K562 (cell line): ENCODE measurements around the gene R3HDM2. TPM values are rescaled to one million over a fixed set of nuclear protein-coding genes. Genes with fewer than 3 reads are reported as not detected.
A peak's percentile ranks its signal among the peaks of the same experiment; 100 is the strongest.

Source experiments
- ARHGAP35 ChIP-seq: fragments of 450-650 bp; IDR thresholded peaks from 2 replicates; pipeline ENCODE4 v1.6.1; 2018; ENCODE audit not compliant: partially characterized antibody
- ARID3B ChIP-seq: fragments of 250-450 bp; sonication (Bioruptor Pico); IDR thresholded peaks from 2 replicates; pipeline ENCODE4 v1.4.0; 2020; ENCODE audit warnings: borderline replicate concordance
- CREB1 ChIP-seq, 2 experiments: sonication (generic) in 1 of 2; formaldehyde crosslinking in 1 of 2; IDR thresholded peaks; 2 replicates each; pipeline versions ENCODE4 v1.6.1 to v1.8.0; 2012 to 2022; ENCODE audit warnings: inconsistent platforms in 1 of 2, mild to moderate bottlenecking in 1 of 2, missing genetic modification reagents in 1 of 2, moderate library complexity in 1 of 2
- CTCFL ChIP-seq: IDR thresholded peaks from 2 replicates; pipeline ENCODE4 v1.6.1; 2011; ENCODE audit warnings: borderline replicate concordance, low read depth, mild to moderate bottlenecking, moderate library complexity, low read length; ENCODE audit not compliant: insufficient read depth, poor library complexity, severe bottlenecking
- ESRRB ChIP-seq: fragments of 250-450 bp; sonication (Bioruptor Pico); IDR thresholded peaks from 2 replicates; pipeline ENCODE4 v1.5.0; 2020; ENCODE audit warnings: mild to moderate bottlenecking, moderate library complexity, borderline replicate concordance
- EZH2 ChIP-seq: IDR thresholded peaks from 2 replicates; pipeline ENCODE4 v1.6.1; 2012; ENCODE audit warnings: low read depth, mild to moderate bottlenecking, inconsistent platforms, low read length, borderline replicate concordance
- GTF3C2 ChIP-seq: IDR thresholded peaks from 3 replicates; pipeline ENCODE4 v1.6.1; 2011; ENCODE audit warnings: borderline replicate concordance, mild to moderate bottlenecking, moderate library complexity; ENCODE audit not compliant: insufficient read length; ENCODE audit errors: extremely low read depth
- HCFC1 ChIP-seq: IDR thresholded peaks from 2 replicates; pipeline ENCODE4 v1.6.1; 2012; ENCODE audit warnings: low read depth, low read length, improper control_type of control experiment
- HNRNPH1 ChIP-seq: fragments of 200-400 bp; formaldehyde crosslinking; optimal IDR thresholded peaks from 2 replicates; pipeline ENCODE3; 2017; ENCODE audit warnings: low read depth, mild to moderate bottlenecking, low read length, moderate library complexity
- HNRNPUL1 ChIP-seq: fragments of 200-400 bp; formaldehyde crosslinking; IDR thresholded peaks from 2 replicates; pipeline ENCODE4 v1.6.1; 2017; ENCODE audit warnings: low read length
- ILF3 ChIP-seq: fragments of 450-650 bp; IDR thresholded peaks from 2 replicates; pipeline ENCODE4 v1.6.1; 2018; ENCODE audit warnings: antibody characterized with exemption, mild to moderate bottlenecking, moderate library complexity, borderline replicate concordance
- MCM5 ChIP-seq: fragments of 450-650 bp; IDR thresholded peaks from 2 replicates; pipeline ENCODE4 v1.6.1; 2016; ENCODE audit warnings: low read depth
- POLR2A ChIP-seq: fragments of 450-650 bp; conservative IDR thresholded peaks from 2 replicates; pipeline ENCODE4 v1.6.1; 2016
- POLR3G ChIP-seq: IDR thresholded peaks from 2 replicates; pipeline ENCODE4 v1.6.1; 2011; ENCODE audit not compliant: insufficient read length, insufficient replicate concordance; ENCODE audit errors: extremely low read depth
- TBP ChIP-seq: optimal IDR thresholded peaks from 2 replicates; pipeline ENCODE3; 2011; ENCODE audit warnings: low read depth, low read length, improper control_type of control experiment
- TSHZ1 ChIP-seq: fragments of 250-450 bp; sonication (Bioruptor Pico); IDR thresholded peaks from 2 replicates; pipeline ENCODE4 v1.4.0; 2020; ENCODE audit warnings: mild to moderate bottlenecking, moderate library complexity
- ZNF253 ChIP-seq: fragments of 250-450 bp; sonication (Bioruptor Pico); conservative IDR thresholded peaks from 2 replicates; pipeline ENCODE4 v1.6.1; 2021; ENCODE audit warnings: mild to moderate bottlenecking
- polyA plus RNA-seq, 8 experiments: library from polyadenylated mRNA; depleted of rRNA in 4 of 8; stranded (reverse) in 5 of 8; unstranded in 3 of 8; fragments of >200 nt; fragmentation: Nextera tagmentation in 2 of 8; fragmentation: Illumina TruSeq in 1 of 8; extraction: Ambion mirVana in 2 of 8; extraction: Trizol in 1 of 8; gene quantifications; 2 replicates each; pipeline versions ENCODE4 v1.2.1 to v1.2.3, GENCODE V29; 2011 to 2014; ENCODE audit warnings: inconsistent platforms in 1 of 8, missing spikeins in 1 of 8
- total RNA-seq, 7 experiments: library from RNA; depleted of rRNA in 6 of 7; stranded (reverse); fragments of >200 nt in 6 of 7; fragmentation: Illumina TruSeq in 2 of 7; extraction: Trizol in 2 of 7; gene quantifications; 2 replicates each; pipeline versions ENCODE4 v1.2.1 to v1.2.3, GENCODE V29; 2011 to 2021; ENCODE audit warnings: low replicate concordance in 1 of 7

Gene R3HDM2
- total and polyA plus RNA-seq, 9 of the 15 experiments (the other 6 are each of a cell fraction or from before 2014, with no cell fraction given): 3.3 to 18.8 (median 9.0) TPM

- TF ChIP-seq CREB1 (IDR thresholded peaks at IDR 0.05): peak; percentile 72
- peak; percentile 72; the same call in 1 of the 2 replicates for TF ChIP-seq CREB1 (CRISPR knock-in tag; IDR thresholded peaks at IDR 0.05)
- no peak for TF ChIP-seq TSHZ1 (CRISPR knock-in tag)
- no peak for TF ChIP-seq TBP
- TF ChIP-seq HNRNPUL1: no peak
- no peak for TF ChIP-seq POLR3G
- TF ChIP-seq POLR2A: peak; percentile 62
- no peak for TF ChIP-seq HCFC1
- TF ChIP-seq ARHGAP35: no peak
- no peak for TF ChIP-seq ILF3
- TF ChIP-seq ARID3B (CRISPR knock-in tag): no peak
- TF ChIP-seq HNRNPH1: no peak
- TF ChIP-seq MCM5: no peak
- no peak for TF ChIP-seq EZH2
- no peak for TF ChIP-seq GTF3C2
- no peak for TF ChIP-seq ESRRB
- TF ChIP-seq ZNF253: no peak
- TF ChIP-seq CTCFL: no peak
These were observed 150.4 kb downstream of the R3HDM2 start (continued) for GRCh38 chr12:57280211-57281062.
